ENCODE measurements around the gene KCNE5.

- TF ChIP-seq CTCF (IDR thresholded peaks at IDR 0.05; ENCODE audit: low read depth, low read length) (no peak), EZH2phosphoT487 (IDR thresholded peaks at IDR 0.05; ENCODE audit: low read depth) (no peak)
Observed at GRCh38 chrX:109655502-109656201, 30.7 kb upstream of the KCNE5 start.
